Right lobe of liver (tissue), 6 donors: Measurements from ENCODE around the gene FLOT1. TPM values are rescaled to one million over a fixed set of nuclear protein-coding genes. Genes with fewer than 3 reads are reported as not detected.
"Not testable (repeated sequence)": the region's sequence is repeated elsewhere in the genome, so short reads cannot be mapped to it uniquely, and the experiment has no call there.

Source experiments
- ATAC-seq, 4 donors: fragments of 200-7000 bp; cut with Tn5 transposase; one replicate each; pipeline ENCODE4 v1.9.1; 2020; ENCODE audit warnings: mild to moderate bottlenecking in 4 of 4, moderate library complexity in 4 of 4
- DNase-seq, 3 donors: peaks; one replicate each; pipeline ENCODE4 v3.0.0-alpha.2; 2020
- H3K27ac ChIP-seq, 3 donors: fragments of 200-600 bp; one replicate each; pipeline ENCODE4 v1.8.0; 2022
- H3K27me3 ChIP-seq, 2 donors: fragments of 200-600 bp; one replicate each; pipeline ENCODE4 v1.8.0; 2022
- H3K36me3 ChIP-seq, 4 donors: fragments of 200-600 bp; sonication (generic) in 1 of 4; one replicate each; pipeline versions ENCODE4 v1.5.1 to v1.8.0; 2017 to 2022; ENCODE audit warnings: control low read depth in 1 of 4
- H3K4me1 ChIP-seq, 4 donors: fragments of 200-600 bp; sonication (generic) in 1 of 4; one replicate each; pipeline versions ENCODE4 v1.5.1 to v1.8.0; 2017 to 2022; ENCODE audit warnings: control low read depth in 1 of 4
- H3K4me3 ChIP-seq, 3 donors: fragments of 200-600 bp; one replicate each; pipeline ENCODE4 v1.8.0; 2022
- H3K9me3 ChIP-seq, 4 donors: fragments of 200-600 bp; sonication (generic) in 1 of 4; one replicate each; pipeline versions ENCODE4 v1.5.1 to v1.8.0; 2017 to 2022; ENCODE audit warnings: control low read depth in 1 of 4
- POLR2A ChIP-seq: fragments of 450-650 bp; IDR thresholded peaks from one replicate; pipeline ENCODE4 v1.6.1; 2017; ENCODE audit warnings: antibody characterized with exemption, mild to moderate bottlenecking
- WGBS: methylation state at CpG from one replicate; pipeline ENCODE4 v1.1.6; 2018; ENCODE audit warnings: low coverage, low lambda C conversion rate; ENCODE audit not compliant: insufficient coverage; ENCODE audit errors: missing lambda C conversion rate; 5-methylcytosine and 5-hydroxymethylcytosine counted together
- intact Hi-C, 2 donors: fragments of 100-400 bp; cut with DNase I; formaldehyde crosslinking; loops; one replicate each; pipeline versions ENCODE4 v1.11.2 to v1.14.1; 2022
- total RNA-seq, 6 experiments: library from RNA; depleted of rRNA in 2 of 6; stranded (reverse); fragments of >200 nt in 2 of 6; fragmentation: NEBNext Ultra II Directional in 3 of 6; extraction: Animal tissue kit (Norgen Biotek cat#: 25700) in 3 of 6; gene quantifications; one replicate each; pipeline versions ENCODE4 v1.1.0 to v1.2.4, GENCODE V29; 2016 to 2023
- TF ChIP-seq, protein P1 (sequence below), 4 donors: fragments of 200-600 bp in 3 of 4; fragments of 450-650 bp in 1 of 4; IDR thresholded peaks; one replicate each; pipeline versions ENCODE4 v1.5.1 to v1.8.0; 2016 to 2022; ENCODE audit warnings: antibody characterized with exemption in 4 of 4, mild to moderate bottlenecking in 2 of 4
- donor health status: DM: no; HTN: yes; CAD: no.
- donor health status: DM: no; HTN: no; CAD: no.
- donor health status: DM: no; HTN: no; CAD: no.
- donor health status: DM: no; HTN: yes; CAD: no.
- donor health status: DM: no; HTN: yes; CAD: no.

Gene FLOT1
- total RNA-seq, 6 experiments from 2014 or later, result 37.1 to 92.2 (median 73.5) TPM

DNA sequence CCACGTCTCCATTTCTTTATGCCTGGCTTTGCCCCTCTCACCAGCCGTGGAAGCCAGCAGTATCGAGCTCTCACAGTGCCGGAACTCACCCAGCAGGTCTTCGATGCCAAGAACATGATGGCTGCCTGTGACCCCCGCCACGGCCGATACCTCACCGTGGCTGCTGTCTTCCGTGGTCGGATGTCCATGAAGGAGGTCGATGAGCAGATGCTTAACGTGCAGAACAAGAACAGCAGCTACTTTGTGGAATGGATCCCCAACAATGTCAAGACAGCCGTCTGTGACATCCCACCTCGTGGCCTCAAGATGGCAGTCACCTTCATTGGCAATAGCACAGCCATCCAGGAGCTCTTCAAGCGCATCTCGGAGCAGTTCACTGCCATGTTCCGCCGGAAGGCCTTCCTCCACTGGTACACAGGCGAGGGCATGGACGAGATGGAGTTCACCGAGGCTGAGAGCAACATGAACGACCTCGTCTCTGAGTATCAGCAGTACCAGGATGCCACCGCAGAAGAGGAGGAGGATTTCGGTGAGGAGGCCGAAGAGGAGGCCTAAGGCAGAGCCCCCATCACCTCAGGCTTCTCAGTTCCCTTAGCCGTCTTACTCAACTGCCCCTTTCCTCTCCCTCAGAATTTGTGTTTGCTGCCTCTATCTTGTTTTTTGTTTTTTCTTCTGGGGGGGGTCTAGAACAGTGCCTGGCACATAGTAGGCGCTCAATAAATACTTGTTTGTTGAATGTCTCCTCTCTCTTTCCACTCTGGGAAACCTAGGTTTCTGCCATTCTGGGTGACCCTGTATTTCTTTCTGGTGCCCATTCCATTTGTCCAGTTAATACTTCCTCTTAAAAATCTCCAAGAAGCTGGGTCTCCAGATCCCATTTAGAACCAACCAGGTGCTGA is 18.4 kb downstream of the FLOT1 start:
- not testable (repeated sequence) for H3K27me3 ChIP-seq, H3K4me3 ChIP-seq, H3K9me3 ChIP-seq, ATAC-seq, H3K27ac ChIP-seq
- Histone ChIP-seq H3K4me1 (peaks cover 0 to 23% (median 10%) of the 10 kb centered on the region in 4 donors), H3K36me3 (peaks cover 9 to 51% (median 27%) of the 10 kb centered on the region in 4 donors)
- DNase-seq, result peak in 1 of 3 donors; percentile 37
- intact Hi-C loops, result loop anchor here in 1 of 2 donors (2.0 kb wide), 1 partner anchor 45 kb away; no protein-coding TSS in a partner anchor
- 68% methylated on average over 10 of the region's 29 CpGs for whole genome bisulfite sequencing
- TF ChIP-seq, protein P1, sequence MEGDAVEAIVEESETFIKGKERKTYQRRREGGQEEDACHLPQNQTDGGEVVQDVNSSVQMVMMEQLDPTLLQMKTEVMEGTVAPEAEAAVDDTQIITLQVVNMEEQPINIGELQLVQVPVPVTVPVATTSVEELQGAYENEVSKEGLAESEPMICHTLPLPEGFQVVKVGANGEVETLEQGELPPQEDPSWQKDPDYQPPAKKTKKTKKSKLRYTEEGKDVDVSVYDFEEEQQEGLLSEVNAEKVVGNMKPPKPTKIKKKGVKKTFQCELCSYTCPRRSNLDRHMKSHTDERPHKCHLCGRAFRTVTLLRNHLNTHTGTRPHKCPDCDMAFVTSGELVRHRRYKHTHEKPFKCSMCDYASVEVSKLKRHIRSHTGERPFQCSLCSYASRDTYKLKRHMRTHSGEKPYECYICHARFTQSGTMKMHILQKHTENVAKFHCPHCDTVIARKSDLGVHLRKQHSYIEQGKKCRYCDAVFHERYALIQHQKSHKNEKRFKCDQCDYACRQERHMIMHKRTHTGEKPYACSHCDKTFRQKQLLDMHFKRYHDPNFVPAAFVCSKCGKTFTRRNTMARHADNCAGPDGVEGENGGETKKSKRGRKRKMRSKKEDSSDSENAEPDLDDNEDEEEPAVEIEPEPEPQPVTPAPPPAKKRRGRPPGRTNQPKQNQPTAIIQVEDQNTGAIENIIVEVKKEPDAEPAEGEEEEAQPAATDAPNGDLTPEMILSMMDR (IDR thresholded peaks at IDR 0.05), result peak in 1 of 4 donors; percentile 5

DNA sequence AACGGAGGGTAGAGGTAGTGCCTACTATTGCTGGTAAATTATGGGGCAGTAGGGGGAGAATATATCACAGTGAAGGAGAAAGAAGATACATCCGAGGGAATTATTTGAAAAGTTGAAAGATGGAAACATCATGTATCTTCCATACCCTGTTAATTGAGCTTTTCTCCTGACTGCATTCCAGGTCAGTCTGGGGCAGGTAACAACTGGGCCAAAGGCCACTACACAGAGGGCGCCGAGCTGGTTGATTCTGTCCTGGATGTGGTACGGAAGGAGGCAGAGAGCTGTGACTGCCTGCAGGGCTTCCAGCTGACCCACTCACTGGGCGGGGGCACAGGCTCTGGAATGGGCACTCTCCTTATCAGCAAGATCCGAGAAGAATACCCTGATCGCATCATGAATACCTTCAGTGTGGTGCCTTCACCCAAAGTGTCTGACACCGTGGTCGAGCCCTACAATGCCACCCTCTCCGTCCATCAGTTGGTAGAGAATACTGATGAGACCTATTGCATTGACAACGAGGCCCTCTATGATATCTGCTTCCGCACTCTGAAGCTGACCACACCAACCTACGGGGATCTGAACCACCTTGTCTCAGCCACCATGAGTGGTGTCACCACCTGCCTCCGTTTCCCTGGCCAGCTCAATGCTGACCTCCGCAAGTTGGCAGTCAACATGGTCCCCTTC is 19.2 kb downstream of the FLOT1 start:
- WGBS, result 24% methylated on average over 3 of the region's 16 CpGs
- not testable (repeated sequence) for H3K4me3 ChIP-seq, ATAC-seq, H3K9me3 ChIP-seq, H3K27ac ChIP-seq, H3K27me3 ChIP-seq
- peak in 2 of 3 donors; percentile 31 to 35 for DNase-seq
- Histone ChIP-seq H3K4me1 (peaks cover 0 to 27% (median 13%) of the 10 kb centered on the region in 4 donors), H3K36me3 (peaks cover 9 to 46% (median 23%) of the 10 kb centered on the region in 4 donors)
- intact Hi-C loops, result loop anchor here in 1 of 2 donors (2.0 kb wide), 1 partner anchor 44 kb away; no protein-coding TSS in a partner anchor

DNA sequence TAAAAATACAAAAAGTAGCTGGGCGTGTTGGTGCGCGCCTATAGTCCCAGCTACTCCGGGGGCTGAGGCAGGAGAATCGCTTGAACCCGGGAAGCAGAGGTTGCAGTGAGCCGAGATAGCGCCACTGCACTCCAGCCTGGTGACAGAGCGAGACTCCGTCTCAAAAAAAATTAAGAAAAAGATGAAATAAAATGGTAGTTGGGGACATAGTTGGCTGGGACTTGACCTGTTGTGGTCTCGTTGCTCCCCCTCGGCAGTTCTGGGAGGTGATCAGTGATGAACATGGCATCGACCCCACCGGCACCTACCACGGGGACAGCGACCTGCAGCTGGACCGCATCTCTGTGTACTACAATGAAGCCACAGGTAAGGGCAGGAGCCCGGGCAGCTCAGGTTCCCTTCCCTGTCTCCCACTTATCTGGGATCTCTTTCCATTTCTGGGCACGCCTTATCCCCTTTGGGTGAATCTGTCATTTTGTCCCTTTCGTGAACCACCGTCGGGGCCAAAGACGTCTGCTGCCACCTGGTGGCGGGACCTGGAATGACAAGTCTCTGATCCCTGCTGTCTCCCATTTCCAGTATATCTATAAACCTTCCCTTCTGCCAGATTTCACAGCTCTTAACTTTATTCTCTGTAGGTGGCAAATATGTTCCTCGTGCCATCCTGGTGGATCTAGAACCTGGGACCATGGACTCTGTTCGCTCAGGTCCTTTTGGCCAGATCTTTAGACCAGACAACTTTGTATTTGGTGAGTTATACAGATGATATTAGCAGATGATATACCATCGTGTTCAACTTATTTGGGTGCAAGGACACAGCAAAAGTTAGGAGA is 20.0 kb downstream of the FLOT1 start:
- peaks cover 0 to 31% (median 16%) of the 10 kb centered on the region in 4 donors for H3K4me1 ChIP-seq
- intact Hi-C loops, result loop anchor here in 1 of 2 donors (2.0 kb wide), 1 partner anchor 44 kb away; no protein-coding TSS in a partner anchor
- peaks cover 9 to 40% (median 20%) of the 10 kb centered on the region in 4 donors for H3K36me3 ChIP-seq
- H3K9me3 ChIP-seq, result no peaks in the 10 kb centered on the region
- peak overlapping the region; percentile 88 to 94 (median 91) for H3K4me3 ChIP-seq
- peak; percentile 10 to 45 (median 35) for ATAC-seq
- WGBS, result 4% methylated on average over 25 of the region's 27 CpGs
- no peaks in the 10 kb centered on the region for H3K27me3 ChIP-seq
- H3K27ac ChIP-seq, result peak overlapping the region; percentile 43 to 90 (median 71)
- no peak for TF ChIP-seq POLR2A
- TF ChIP-seq, protein P1 (IDR thresholded peaks at IDR 0.05), result peak; percentile 91 to 97 (median 96)
- peak; percentile 79 to 84 (median 82) for DNase-seq

DNA sequence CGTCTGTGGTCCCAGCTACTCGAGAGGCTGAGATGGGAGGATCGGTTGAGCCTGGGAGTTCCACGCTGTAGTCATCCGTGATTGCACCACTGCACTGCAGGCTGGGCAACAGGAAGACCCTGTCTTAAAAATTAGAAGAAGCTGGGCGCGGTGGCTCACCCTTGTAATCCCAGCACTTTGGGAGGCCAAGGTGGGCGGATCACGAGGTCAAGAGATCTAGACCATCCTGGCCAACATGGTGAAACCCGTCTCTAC is 20.5 kb downstream of the FLOT1 start:
- Histone ChIP-seq H3K4me1 (peaks cover 0 to 31% (median 16%) of the 10 kb centered on the region in 4 donors), H3K4me3 (peak overlapping the region; percentile 88 to 94 (median 91)), H3K27ac (peak overlapping the region; percentile 43 to 90 (median 71)), H3K36me3 (peaks cover 9 to 34% (median 20%) of the 10 kb centered on the region in 4 donors)
- H3K9me3 ChIP-seq, H3K27me3 ChIP-seq, ATAC-seq: not testable (repeated sequence)
- intact Hi-C loops, result loop anchor here in 1 of 2 donors (2.0 kb wide), 1 partner anchor 43 kb away; no protein-coding TSS in a partner anchor
- DNase-seq, result peak in 1 of 3 donors; percentile 57
- 2% methylated on average over 7 of the region's 10 CpGs for WGBS
